DND-41 (cell line): ENCODE data around the gene AP3D1.

Experiments
- EZH2 ChIP-seq: IDR thresholded peaks from 3 replicates; pipeline ENCODE4 v1.6.1; 2012; ENCODE audit warnings: borderline replicate concordance, low read depth, mild to moderate bottlenecking, moderate library complexity, low read length, inconsistent platforms; ENCODE audit not compliant: severe bottlenecking
- TF ChIP-seq, protein P1 (sequence below): IDR thresholded peaks from 2 replicates; pipeline ENCODE4 v1.5.1; 2012; ENCODE audit warnings: borderline replicate concordance, low read length, moderate library complexity, mild to moderate bottlenecking; ENCODE audit not compliant: poor library complexity, severe bottlenecking; ENCODE audit errors: extremely low read depth

- TF ChIP-seq, protein P1, sequence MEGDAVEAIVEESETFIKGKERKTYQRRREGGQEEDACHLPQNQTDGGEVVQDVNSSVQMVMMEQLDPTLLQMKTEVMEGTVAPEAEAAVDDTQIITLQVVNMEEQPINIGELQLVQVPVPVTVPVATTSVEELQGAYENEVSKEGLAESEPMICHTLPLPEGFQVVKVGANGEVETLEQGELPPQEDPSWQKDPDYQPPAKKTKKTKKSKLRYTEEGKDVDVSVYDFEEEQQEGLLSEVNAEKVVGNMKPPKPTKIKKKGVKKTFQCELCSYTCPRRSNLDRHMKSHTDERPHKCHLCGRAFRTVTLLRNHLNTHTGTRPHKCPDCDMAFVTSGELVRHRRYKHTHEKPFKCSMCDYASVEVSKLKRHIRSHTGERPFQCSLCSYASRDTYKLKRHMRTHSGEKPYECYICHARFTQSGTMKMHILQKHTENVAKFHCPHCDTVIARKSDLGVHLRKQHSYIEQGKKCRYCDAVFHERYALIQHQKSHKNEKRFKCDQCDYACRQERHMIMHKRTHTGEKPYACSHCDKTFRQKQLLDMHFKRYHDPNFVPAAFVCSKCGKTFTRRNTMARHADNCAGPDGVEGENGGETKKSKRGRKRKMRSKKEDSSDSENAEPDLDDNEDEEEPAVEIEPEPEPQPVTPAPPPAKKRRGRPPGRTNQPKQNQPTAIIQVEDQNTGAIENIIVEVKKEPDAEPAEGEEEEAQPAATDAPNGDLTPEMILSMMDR: no peak
- TF ChIP-seq EZH2: no peak
Observed at GRCh38 chr19:2112516-2113320, 38.6 kb downstream of the AP3D1 start.
